Purkinje cell (primary cell): Measurements from ENCODE around the gene CRYBA4. TPM values are rescaled to one million over a fixed set of nuclear protein-coding genes. Genes with fewer than 3 reads are reported as not detected.

Experiments used
- polyA plus RNA-seq: library from polyadenylated mRNA; unstranded; fragments of >200 nt; fragmentation: Nextera tagmentation; gene quantifications from 2 replicates; pipeline ENCODE4 v1.2.1, GENCODE V29; 2014

The CRYBA4 gene
- polyA plus RNA-seq, result not detected in 2 replicates

DNA sequence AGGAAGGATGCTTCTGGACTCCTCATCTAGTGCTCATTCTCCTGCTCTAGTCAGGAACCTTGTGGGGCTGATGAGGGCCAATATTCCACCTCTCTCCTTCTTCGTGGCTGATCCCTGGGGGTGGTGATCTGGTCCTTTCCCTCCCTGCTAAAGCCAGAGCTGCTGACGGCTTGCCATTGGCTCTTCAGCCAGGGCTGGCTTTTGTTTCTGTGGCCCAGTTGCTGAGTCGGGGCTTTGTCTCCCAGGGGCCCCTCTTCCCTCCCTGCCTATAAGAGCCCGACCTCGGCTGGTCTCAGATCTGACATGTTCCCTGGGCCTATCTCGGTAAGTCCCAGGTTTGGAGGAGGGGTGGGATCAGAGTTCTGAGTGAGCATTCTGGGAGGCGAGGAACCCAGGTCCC lies at the start of gene CRYBA4:
TSS of gene CRYBA4 (plus strand) at position 301 of the 400 bp plus-strand sequence. CDS start 634 bp downstream, outside the sequence.

DNA sequence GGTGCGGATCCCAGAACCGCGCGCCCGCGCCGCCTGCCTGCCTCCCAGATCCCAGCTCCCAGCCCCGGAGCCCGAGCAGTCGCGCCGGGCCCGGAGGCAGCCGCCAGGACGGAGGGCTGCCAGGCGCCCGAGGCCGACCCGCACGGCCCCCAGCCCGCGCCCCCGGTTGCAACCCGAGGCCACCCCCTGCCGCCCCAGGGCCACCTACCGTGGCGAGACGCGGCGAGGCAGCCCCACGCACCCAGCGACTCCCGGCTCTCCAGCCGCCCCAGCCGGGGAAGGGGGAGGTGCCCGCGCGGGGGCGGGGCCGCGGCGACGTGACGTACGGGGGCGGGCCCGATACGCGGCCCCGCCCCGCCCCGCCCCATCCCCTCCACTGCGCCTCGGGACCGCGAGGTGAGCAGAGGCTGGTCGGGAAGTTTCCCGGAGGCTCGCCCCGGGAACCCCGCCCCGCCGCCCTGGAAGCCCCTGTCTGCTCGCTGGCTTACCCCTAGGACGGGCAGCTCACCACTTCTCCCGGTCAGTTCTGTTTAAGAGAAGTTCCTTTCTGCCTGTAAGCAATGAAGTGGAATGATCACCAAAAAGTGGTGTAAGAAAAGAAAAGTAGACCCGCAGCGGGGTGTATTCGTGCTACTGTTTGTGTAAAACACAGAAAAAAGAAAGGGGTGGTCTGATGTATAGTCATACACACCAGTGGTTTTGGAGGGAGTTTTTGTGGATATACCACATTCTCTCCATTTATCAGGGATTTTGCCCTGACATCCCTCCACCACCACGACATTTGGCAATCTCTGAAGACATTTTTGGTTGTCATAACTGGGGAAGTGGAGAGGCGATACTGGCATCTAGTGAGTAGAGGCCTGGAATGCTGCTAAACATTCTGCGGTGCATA lies 31.7 kb upstream of the CRYBA4 start, which contains the start of gene TPST2:
TSS of gene TPST2 (minus strand) at position 288 of the 892 bp plus-strand sequence. CDS start 48,502 bp downstream, outside the sequence.

GRCh38 chr22:26617271-26618199 lies 4.2 kb upstream of the CRYBA4 start, which contains the start of gene CRYBB1:
Gene CRYBB1 (minus strand): TSS chr22:26618027. CDS start chr22:26616319, 1,708 bp downstream.

GRCh38 chr22:26656891-26657851 lies 35.4 kb downstream of the CRYBA4 start, which contains the start of gene MIAT:
Gene MIAT (plus strand): TSS chr22:26657588.

Other genes starting within 250 kb of the CRYBA4 start
- gene ASPHD2, start 192.7 kb upstream of the CRYBA4 start, polyA plus RNA-seq, result 12.2 and 16.1 TPM in 2 replicates
- gene HPS4, start 138.2 kb upstream of the CRYBA4 start, polyA plus RNA-seq, result 15.5 and 17.2 TPM in 2 replicates
- 11.1 and 13.0 TPM in 2 replicates for gene SRRD, start 138.1 kb upstream of the CRYBA4 start, polyA plus RNA-seq
- 26.9 and 45.7 TPM in 2 replicates for gene TFIP11, start 109.5 kb upstream of the CRYBA4 start, polyA plus RNA-seq
- gene TPST2, start 31.8 kb upstream of the CRYBA4 start, polyA plus RNA-seq, result 7.4 and 14.7 TPM in 2 replicates
- not detected in 2 replicates for gene CRYBB1, start 3.9 kb upstream of the CRYBA4 start, polyA plus RNA-seq
- 20.1 and 21.0 TPM in 2 replicates for gene MIAT, start 35.6 kb downstream of the CRYBA4 start, polyA plus RNA-seq